Measurements from ENCODE around the gene NFIB.

The NFIB gene

DNA sequence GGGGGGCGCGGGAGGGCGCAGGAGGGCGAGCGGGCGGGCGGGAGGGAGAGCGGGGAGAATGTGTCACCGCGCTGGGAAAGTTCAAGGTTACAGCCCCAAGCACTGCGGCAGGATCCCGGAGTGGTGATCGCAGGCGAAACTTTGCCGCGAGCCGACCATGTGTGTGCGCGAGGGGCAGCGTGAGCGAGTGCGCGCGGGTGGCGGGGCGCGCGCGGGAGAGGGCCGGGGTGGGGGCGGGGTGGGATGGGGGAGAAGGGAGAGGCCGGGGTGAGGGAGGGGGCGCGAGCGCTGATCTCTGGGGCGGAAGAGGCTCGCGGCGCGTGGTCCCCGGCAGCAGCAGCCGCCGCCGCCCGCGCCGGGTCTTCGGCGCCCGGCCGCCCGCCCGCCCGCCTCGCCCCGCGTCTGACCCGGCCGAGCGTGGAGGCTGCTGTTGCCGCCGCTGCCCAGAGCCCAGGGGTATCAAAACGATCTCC, at the start of gene NFIB:
NFIB (minus strand) TSS at position 191 of the 473 bp plus-strand sequence. CDS start 630 bp downstream, outside the sequence.
- peak; percentile 28 for DNase-seq

DNA sequence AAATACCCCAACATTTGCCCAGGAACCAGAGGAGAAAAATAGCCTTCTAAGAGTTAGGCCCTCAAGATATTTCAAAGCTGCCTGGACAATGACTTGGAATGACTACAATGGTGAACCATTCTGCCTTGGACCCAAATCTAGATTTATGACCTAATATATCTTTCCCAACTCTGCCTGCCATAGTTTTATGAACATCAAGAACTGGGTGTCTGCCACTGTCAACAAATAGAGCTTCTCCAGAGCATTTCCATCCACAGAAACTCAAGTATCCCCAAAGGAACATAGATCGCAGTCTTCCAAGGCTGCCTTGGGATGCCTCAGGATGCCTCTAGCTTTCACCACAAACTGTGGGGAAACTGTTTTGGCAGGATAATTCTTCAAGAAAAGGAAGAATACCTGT, 48.2 kb upstream of the NFIB start:
- DNase-seq = peak; percentile 83

DNA sequence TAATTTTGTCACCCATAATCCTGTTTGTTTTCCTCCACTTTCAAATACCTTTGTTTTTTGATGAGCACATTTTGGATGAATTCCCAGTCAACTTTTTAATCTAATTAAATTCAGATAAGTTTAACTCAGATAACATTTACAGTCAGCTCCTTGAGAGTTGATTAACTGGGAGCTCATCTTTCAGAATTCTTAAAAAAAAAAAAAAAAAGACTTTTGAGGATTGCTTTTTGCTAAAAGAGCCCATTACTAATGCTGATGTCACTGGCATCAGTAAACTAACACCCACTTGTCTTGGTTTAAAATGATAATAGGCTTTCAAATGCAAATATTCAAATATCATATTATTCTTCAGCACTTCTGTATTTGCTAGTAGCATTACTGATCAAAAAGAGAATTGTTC, 47.1 kb upstream of the NFIB start:
- DNase-seq = no peak

DNA sequence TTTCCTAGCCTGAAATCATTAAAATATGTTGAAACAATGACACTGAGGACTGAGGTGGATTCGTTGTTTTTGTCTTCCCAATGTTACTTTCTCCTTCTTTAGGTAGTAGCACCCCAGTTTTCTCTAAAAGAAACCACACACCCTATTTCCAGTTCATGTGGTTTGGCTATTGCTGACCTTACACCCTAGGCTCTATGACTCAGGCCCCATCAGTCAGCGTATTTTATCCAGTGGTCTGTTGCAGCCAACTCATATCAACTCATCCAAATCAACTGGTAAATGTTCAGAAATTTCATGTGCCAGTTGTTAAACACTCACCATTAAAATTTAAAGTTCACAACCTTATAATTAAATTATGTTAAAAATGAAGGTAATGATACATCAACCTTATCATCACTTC, 44.6 kb upstream of the NFIB start:
- no peak for DNase-seq

DNA sequence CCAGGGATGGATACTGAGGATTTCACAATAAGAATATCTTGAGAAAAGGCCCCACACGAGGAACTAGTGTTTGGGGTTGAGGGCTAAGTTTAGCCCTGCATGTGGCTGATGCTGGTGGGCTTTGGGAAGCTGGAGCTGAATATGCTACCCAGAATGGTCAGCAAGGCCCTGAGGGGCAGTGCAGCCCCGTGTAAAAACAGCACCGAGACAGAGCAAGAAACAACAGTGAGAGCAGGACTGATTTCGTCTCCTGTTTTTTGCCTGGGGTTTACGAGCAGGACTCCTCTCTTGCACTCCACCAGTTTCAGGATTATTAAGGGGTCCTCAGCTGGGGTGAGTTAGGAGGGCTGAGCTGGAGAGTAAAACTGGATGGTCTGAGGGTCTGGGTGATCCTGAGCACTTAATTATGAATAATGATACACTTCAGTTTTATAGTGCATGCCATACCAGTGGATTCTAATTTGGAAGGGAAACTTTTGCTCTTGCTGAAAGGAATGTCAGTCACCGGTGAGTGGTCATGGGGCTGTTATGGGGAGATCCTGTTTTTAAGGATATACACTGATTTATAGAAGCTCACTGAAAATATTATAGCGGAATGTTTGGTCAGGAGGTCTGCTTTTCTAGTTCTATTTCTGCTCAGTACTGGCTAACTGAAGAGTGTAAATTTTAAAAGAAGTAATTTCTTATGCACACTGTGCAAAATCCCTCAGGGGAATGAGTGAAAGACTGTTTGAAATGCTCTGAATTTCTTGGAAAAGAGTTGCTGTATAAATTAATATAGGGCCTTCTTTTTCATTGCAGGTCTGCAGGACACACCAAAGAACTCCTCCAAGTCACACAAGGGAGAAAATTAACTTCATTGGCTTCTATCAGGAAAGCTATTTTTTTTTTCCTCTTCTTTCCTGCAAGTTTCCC, 42.7 kb upstream of the NFIB start:
- no peak for DNase-seq

DNA sequence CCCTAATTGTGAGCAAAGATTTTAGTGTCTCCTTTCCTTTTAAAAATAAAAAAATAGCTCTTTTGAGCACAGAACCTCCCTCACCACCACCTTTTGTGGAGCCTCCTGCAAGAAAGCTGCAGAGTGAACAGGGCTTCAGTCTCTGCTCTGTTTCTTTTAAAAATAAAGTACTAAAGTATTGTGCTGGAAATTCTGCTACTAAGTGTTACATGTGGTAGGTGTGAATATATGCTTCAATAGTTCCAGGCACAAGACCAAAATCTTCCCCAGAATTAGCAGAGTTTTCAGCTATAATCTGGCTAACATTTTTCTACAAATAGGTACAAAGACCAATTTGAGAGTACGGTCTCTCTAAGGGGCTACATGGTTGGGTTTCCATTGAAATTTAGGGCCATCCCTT, 40.3 kb upstream of the NFIB start:
- DNase-seq = no peak

DNA sequence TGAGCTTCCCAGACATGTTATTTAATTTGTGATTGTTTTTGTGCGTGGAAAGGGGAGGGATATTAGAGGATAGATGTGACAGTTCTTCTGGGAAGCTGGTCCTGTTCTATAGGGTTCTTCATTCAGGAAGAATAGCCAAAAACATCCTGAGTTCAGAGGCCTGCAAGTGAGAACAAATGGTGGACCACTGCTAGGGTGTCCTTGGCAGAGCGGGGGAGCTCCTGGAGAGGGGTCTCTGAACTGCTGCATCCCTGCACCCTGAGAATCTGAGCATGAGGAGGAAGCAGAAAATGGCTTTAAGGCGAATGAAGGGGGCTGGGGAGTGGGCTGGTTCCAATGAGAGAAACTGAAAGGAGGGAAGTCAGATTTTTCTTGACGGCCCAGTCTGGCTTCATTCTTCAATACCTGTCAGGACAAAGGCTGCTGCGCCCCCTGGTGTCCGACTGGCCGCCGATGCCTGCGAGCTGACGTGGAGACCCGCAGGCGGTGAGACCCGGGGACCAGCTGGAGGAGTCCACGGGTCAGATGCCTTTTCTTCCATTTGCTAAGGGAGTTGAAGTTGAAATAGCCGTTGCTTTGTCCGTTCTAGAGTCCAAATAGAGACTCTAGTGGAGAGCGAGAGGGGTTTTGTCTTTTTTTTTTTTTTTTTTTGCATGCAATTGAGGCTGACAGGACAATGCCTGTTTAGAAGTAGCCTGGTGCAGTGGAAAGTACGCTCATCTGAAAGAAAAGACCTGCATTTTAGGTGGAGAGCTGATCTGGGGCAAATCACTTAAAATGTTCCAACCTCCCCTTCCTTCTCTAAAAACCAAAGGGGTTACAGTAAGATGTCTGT, 39.5 kb upstream of the NFIB start:
- peak; percentile 68 for DNase-seq

DNA sequence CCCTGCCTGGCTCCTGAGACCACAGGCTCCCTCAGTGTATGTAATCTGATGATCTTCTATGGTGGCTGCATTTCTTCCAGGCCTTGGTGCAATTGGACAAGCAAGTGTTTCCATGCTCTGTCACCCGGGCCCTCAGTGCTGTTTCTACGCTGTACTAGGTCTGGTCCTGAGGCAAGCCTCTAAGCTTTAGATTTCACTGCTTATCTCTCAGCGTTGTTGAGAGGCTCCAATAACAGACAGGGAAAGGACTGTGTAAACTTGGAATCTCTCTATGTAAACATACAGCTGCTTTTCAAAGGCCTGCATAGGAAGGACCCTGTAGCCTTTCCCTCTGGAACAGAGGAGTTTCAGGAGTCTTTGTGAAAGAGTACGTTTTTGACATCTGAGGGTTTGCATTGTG, 38.6 kb upstream of the NFIB start:
- no peak for DNase-seq

DNA sequence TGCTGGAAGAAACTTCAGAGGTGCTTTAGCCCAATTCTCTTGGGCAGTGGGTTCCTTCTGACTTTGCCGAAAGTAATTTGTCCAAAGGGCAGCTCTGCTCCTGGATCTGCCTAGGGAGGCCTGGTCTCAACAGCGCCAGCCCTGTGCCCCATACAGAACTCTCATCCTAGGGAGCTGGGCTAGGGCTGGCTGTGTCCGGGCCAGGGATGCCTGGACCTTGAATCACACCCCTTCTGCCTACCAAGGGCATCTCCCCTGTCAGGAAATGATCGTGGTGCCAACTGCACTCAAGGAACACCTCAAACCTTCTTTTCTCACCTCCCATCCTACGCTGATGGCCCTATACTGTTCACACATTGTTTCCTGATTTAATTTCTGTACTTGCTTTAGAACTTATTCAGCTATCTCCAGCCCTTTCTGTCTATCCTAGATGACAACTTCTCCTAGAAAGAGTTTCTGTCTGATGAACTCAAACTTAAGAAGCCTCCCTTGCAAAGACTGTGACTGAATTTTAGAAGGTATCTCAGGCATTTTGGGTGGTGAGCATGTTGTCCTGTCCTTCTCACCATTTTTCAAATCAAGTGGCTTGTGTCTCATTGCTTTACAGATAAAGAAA, 37.4 kb upstream of the NFIB start:
- DNase-seq = no peak

DNA sequence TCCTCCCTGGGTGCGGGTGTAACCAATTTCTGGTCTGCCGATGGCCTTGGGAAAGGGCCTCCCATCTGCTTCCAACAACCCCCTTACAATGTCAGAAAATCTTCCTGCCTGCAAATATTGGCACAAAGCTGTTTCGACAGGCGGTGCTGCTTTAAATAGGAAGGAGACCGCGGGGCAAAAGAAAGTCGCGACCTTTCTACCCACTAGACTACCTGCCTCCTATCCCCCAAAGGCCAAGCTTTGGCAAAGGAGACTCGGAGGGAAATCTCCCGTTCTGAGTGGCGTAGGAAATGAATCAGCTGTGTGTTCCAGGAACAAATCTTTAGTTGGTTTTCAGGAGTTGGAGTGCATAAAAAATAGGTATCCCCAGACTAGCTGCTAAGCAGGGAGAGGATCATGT, 36.8 kb upstream of the NFIB start:
- DNase-seq = no peak

DNA sequence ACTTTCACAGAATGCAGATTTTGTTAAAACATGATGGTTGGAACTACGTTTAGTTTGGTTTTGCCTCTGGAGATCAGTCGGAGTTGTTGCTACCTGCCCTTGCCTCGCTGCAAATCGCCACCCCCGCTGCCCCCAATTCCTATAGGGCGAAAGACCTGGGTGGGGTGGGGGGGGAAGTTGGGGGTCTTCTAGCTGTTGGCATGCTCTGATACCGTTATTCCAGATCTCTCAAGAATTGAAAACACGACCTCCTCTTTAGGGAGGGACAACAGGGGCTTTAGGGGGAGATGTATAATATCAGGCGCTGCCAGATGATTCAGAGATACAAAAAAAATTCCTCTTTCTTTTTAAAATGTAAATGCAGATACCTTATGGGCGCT, 36.4 kb upstream of the NFIB start:
- no peak for DNase-seq

DNA sequence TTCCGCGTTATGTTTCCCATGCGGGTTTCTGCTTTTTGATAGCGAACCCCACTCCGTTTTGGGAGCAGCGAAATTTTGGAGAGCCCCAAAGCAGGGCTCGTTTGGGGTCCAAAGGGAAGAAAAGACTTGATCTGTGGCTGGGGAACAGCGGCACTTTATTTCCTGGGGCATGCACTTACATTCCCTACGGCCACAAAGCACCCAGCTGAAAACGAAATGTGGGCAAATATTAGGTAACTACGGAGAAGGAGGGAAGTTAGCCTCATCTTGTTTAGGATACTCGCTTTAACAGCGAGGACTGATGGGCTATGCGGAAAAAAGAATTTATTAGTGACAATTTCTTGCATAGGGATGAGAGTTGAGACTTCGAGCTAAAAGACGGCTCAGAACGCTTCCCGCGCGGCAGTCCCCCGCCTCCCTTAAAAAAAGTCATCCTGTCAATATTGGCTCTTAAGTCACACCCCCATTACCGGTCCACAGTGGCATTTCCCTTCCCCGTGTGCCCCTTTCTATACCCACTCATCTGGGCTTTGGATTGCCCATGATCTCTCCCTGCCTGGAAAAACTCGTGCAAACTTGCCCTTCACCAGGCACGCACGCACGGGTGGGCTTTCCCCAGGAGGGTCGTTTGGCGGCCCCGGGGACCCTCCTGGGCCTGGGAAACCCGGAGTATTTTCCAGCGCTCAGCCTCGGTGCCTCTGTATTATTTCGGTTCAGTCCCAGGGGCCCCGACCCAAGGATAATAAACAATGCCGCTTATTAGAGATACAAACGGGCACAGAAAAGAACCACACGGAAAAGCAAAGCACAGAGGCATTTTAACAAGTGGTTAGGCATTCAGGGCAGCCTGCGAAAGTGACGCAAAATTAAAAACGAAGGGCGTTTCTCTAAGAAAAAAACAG, 35.8 kb upstream of the NFIB start:
- DNase-seq = no peak

DNA sequence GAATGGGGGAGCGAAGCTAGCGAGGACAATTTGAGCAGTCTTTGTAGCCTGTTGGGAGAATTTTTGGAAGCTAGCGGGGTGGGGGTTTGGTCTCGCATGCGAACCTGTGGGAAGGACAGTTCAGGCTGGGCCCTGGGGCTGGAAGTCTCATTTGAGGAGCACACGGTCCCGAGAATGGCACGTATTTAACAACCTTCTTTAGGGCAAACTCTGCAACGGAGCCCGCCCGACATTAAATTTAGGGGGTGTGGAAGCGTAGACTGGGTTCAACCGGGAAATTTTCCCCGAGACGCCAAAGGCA, 35.2 kb upstream of the NFIB start:
- DNase-seq = no peak

DNA sequence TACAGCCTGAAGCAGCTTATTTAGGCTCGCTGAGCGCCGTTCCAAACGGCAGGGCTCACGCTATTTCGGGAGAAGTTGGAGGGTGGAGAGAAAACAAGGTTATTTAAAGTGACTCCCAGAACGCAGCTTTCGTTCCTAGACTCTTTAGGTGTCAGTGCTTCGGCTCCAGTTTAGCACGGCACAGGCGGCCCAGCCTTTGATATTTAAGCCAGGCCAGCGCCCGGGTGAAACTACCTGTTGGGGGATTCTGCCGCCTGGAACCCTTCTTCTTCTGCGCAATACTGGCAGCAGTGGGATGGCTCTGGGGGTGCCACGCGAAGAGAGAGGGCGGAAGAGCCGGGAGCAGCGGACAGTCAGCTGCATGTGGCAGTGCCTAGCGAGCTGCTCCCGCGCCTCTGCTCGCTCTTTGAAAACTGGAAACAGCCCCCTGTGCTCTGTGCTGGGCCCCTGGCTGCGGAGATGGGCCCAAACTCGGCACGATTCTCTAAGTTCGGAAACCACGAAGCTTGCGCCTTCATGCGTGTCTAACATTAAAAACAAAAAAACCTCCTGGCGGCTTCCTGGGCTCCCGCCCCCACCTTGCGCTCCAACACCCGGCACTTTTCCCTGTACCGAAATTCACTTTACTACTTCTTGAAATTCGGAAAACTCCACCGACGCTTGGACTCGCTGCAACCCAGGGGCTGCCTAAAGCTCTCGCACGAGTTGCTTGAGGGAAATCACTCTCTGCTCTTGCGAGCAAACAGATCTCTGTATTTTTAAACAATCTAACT, 34.6 kb upstream of the NFIB start:
- no peak for DNase-seq

DNA sequence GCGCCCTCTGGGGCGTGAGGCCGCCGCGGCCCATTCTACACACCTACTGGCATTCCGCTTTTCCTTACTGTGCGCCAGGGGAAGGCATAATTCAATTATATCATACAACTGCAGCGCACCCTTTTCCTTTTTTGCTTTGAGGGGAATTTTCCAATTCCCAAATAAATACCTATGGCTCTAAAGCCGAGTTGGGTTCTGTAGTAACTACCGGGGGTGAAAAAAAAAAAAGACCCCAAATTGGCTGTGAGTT, 34.1 kb upstream of the NFIB start:
- no peak for DNase-seq

DNA sequence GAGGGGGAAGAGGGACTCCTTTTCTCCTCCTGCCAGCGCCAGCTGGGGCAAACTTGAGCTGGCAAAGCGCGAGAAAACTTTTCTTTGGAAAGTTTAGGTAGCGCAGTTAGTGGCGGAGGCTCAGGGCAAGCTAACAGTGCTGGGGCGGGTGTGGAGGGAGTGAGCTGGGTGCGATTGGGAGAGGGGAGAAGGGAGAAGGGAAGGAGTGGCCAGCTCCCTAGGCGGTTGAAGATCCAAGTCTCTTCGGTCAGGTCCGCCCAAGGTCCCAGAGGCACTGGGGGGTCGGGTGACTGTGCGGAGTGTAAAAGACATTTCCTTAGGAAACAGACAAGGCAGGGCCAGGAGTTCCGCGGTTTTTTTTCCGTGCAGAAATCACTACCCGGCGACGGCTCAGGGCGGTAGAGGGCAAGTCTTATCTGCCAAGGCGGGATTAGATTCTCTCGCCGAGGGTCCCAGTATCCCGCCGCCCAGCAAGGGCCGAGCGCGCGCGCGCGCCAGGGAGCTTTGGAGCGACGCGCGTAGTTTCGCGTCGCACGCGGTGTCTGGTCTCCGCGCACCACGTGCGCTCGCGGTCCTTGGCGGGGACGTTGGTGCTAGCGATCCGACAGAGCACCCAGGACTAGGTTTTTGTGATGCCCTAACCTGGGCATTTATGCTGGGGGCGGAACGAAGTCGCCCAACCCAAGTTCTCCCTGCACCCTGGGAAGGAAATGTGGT, 33.6 kb upstream of the NFIB start:
- DNase-seq = peak; percentile 25

DNA sequence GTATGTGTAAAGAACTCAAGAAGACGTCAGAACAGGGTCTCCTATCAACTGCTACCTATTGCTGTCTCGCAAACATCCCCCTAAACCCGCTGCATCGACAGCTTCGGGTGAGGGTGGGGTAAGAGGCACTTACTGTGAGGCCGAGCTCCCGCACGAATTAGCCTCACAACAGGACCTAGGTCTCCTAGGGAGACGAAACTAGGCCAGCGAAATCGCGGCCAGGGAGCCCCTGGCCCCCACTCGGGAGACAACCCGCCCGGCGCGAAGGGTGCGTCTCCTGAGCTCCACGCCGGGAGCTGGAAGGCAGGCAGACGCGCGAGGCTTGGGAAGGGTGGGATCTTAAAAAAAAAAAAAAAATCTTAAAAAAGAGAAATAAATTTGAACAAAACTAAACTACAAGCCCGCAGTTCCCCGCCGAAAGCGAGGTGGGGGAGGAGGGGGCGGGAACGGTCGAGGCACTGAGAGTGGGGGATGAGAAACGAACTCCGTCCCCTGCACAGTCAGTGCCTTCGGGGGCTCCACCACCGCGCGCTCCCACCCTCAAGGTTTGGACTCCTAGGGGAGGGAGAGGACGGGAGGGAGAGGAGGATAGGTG, 33.0 kb upstream of the NFIB start:
- DNase-seq = no peak

DNA sequence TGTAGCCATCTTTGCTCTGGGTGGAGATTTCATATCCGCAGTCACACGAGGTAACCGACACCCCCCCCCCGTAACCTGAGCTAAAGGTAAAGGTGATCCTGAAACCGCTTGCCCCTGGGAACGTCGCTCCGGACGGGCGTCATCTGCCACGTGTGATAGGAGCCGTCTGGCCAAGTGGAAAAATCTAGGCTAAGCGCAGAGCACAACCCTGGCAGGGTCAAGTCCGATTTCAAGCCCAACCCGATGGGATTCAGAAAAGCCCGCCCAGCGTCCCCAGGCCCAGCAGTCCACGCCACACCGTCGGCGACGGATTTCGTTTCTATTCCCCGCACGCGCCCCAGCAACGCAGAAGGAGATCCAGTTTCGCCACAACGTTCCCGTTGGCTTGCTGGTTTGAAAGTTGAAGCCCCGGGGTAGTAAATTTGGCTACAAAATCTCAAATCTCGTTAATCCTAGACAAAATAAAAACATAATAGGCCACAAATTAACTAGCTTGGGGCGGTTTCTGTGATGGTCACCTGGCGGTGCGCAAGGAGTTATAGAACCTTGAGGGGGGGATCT, 32.4 kb upstream of the NFIB start:
- no peak for DNase-seq

DNA sequence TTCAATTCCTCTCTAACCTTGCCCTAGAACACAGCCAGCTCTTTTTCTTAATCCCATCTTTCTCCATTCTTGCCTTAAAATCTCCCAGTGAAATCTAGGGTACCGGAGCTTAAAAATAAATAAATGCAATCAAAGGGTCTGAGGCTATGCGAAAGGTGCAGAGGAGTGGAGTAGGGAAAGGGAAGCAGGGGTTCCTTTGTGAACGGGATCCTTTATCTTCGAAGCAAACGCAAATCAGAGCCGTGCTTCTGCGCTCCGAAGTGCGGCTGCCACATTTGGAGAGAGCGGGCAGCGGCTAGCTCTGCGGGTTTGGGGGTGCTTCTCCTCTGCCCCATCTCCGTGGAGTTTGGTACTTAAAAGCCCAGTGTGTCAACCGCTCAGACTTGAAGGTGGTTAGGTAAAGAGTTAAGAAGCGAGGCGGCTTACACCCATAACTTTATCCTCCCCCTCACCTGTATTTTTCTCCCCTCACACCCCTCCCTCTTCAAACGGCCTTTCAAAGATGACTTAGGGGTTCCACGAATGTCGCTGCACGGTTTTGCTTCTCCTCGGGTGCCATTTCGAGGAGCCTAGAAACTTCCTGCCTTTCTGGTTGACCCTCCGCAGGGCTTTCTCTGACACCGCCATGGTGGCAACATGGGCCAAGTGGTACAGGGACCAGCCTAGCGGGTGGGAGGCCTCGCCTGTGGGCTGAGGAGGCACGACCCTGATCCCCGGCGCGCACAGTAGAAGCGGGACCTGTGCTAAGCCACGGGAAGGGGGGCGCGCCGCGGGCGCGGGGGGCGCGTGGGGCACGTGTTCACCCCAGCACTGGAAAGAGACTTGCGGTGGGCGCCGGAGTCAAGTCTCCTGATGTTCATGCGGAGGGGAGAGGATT, 31.7 kb upstream of the NFIB start:
- no peak for DNase-seq

DNA sequence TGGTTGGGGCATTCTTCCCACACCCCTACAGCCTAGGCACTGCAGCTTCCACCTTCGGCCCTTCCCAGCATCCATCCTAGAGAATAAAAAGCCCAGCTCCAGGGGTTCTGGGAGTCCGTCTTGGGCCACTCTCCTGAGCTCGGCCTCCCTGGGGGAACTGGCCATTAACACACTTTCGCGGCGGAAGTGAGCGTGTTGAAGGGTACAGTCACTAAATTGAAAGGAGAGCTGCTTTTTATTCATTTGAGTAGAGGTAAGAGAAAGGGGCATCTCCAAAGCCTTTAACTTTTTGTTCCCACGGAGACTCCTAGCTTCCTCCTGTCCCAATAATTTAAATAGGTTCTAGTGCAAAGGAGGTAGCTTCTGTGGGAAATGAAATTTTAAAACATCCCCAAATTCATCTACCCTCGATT, 31.0 kb upstream of the NFIB start:
- DNase-seq = no peak
